GM21786 (cell line): ENCODE data around the gene TMEM225B.
"Not testable (repeated sequence)": the region's sequence is repeated elsewhere in the genome, so short reads cannot be mapped to it uniquely, and the experiment has no call there.

ENCODE experiments used
- ATAC-seq: cut with Tn5 transposase; IDR thresholded peaks from one replicate; pipeline ENCODE4 v1.9.1; 2021; ENCODE audit not compliant: unreplicated experiment

TMEM225B gene

GRCh38 chr7:99579281-99579955 lies 18.6 kb upstream of the TMEM225B start:
- ATAC-seq, result no peak

- no peak for ATAC-seq
Measured at GRCh38 chr7:99579956-99580777, 17.9 kb upstream of the TMEM225B start.

- not testable (repeated sequence) for ATAC-seq
Measured at GRCh38 chr7:99580778-99581332, 17.2 kb upstream of the TMEM225B start.

- no peak for ATAC-seq
Measured at GRCh38 chr7:99588868-99589267, 9.2 kb upstream of the TMEM225B start.

- no peak for ATAC-seq
Measured at GRCh38 chr7:99594948-99595745, 2.9 kb upstream of the TMEM225B start.

- no peak for ATAC-seq
Measured at GRCh38 chr7:99596408-99596955, 1.6 kb upstream of the TMEM225B start.

- no peak for ATAC-seq
Measured at GRCh38 chr7:99599836-99600235, 1.8 kb downstream of the TMEM225B start.

- no peak for ATAC-seq
Measured at GRCh38 chr7:99601656-99602310, 3.7 kb downstream of the TMEM225B start.

GRCh38 chr7:99605527-99605926 lies 7.5 kb downstream of the TMEM225B start:
- ATAC-seq, result no peak

- no peak for ATAC-seq
Measured at GRCh38 chr7:99606531-99606930, 8.5 kb downstream of the TMEM225B start.

GRCh38 chr7:99607548-99607947 lies 9.5 kb downstream of the TMEM225B start:
- no peak for ATAC-seq

GRCh38 chr7:99614495-99614894 lies 16.4 kb downstream of the TMEM225B start:
- ATAC-seq, result no peak

GRCh38 chr7:99615989-99616358 lies 17.9 kb downstream of the TMEM225B start:
- no peak for ATAC-seq

GRCh38 chr7:99616359-99617191 lies 18.5 kb downstream of the TMEM225B start, which contains the start of gene ZSCAN25:
ZSCAN25 (plus strand) TSS chr7:99616946; CDS start chr7:99619607, 2,661 bp downstream.
- peak; percentile 90 for ATAC-seq

- peak; percentile 29 for ATAC-seq
Measured at GRCh38 chr7:99617192-99617781, 19.2 kb downstream of the TMEM225B start.

- ATAC-seq, result no peak
Measured at GRCh38 chr7:99618726-99619125, 20.7 kb downstream of the TMEM225B start.

GRCh38 chr7:99619571-99620130 lies 21.6 kb downstream of the TMEM225B start:
- no peak for ATAC-seq

GRCh38 chr7:99621271-99621670 lies 23.2 kb downstream of the TMEM225B start:
- ATAC-seq, result no peak

- no peak for ATAC-seq
Measured at GRCh38 chr7:99622596-99622995, 24.5 kb downstream of the TMEM225B start.
